Activated CD4-positive, alpha-beta memory T cell treated with anti-CD3 and anti-CD28 coated beads for 36 hours (primary cell): ENCODE measurements around the gene HIP1R. TPM values are rescaled to one million over a fixed set of nuclear protein-coding genes. Genes with fewer than 3 reads are reported as not detected.

Experiments
- CTCF ChIA-PET: fragments of 350-600 bp; sonication (Branson Sonifier 250); formaldehyde crosslinking; loops from one replicate; lab custom pipeline; 2021; ENCODE audit warnings: antibody characterized with exemption, inconsistent platforms; lab: Charles Lee
- POLR2A ChIA-PET: fragments of 350-600 bp; sonication (Branson Sonifier 250); formaldehyde crosslinking; loops from one replicate; lab custom pipeline; 2021; ENCODE audit warnings: antibody characterized with exemption; lab: Charles Lee
- DNase-seq: peaks from one replicate; pipeline ENCODE4 v3.0.0-alpha.2; 2020
- H3K27ac Mint-ChIP-seq: one replicate; pipeline ENCODE4 v1.8.0; 2021; ENCODE audit warnings: mixed read lengths
- H3K27me3 Mint-ChIP-seq: one replicate; pipeline ENCODE4 v1.8.0; 2021; ENCODE audit warnings: mixed read lengths
- H3K36me3 Mint-ChIP-seq: one replicate; pipeline ENCODE4 v1.8.0; 2021; ENCODE audit warnings: mixed read lengths
- H3K4me1 Mint-ChIP-seq: one replicate; pipeline ENCODE4 v1.8.0; 2021; ENCODE audit warnings: low read depth, mixed read lengths
- H3K4me3 Mint-ChIP-seq: one replicate; pipeline ENCODE4 v1.8.0; 2021; ENCODE audit warnings: mild to moderate bottlenecking, mixed read lengths
- H3K9me3 Mint-ChIP-seq: one replicate; pipeline ENCODE4 v1.8.0; 2021; ENCODE audit warnings: mixed read lengths
- intact Hi-C: fragments of 100-400 bp; cut with micrococcal nuclease; formaldehyde crosslinking; loops from one replicate; pipeline ENCODE4 v1.15.1; 2023
- total RNA-seq, 2 experiments: library from RNA; stranded (reverse); gene quantifications; one replicate each; pipeline ENCODE4 v1.2.3, GENCODE V29; 2021

Gene HIP1R
- total RNA-seq, 2 experiments from 2014 or later = 19.3 to 22.2 TPM

DNA sequence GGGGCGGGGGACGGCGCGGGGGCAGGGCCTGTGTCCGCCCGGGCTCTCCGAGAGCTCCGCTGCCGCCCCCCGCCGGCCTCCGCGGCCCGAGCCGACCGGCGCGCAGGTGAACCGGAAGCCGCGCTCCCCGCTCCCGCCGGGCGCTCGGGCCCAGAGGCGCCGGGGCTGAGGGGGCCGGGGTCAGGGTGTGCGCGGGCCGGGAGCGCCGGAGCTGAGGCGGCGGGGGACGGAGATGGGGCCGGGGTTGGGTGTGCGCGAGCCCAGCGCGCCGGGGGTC lies 431 bp downstream of the HIP1R start:
- POLR2A ChIA-PET = interaction anchor here (0.5 to 1.5 kb wide), 2 partner anchors 335 to 337 kb away, joined by 3 read pairs; partner anchors contain the start of gene ZCCHC8
- CTCF ChIA-PET = interaction anchor here (0.6 to 1.8 kb wide), 2 partner anchors 42 to 186 kb away, joined by 3 to 8 read pairs; no protein-coding TSS in a partner anchor
- no peak overlapping the region for H3K27ac Mint-ChIP-seq
- H3K9me3 Mint-ChIP-seq = no peaks in the 10 kb centered on the region
- peaks cover 25% of the 10 kb centered on the region for H3K4me1 Mint-ChIP-seq
- intact Hi-C loops = loop anchor here (2.0 kb wide), 1 partner anchor 43 kb away; no protein-coding TSS in a partner anchor
- no peaks in the 10 kb centered on the region for H3K27me3 Mint-ChIP-seq
- DNase-seq = peak; percentile 43
- no peak overlapping the region for H3K4me3 Mint-ChIP-seq
- H3K36me3 Mint-ChIP-seq = no peaks in the 10 kb centered on the region

DNA sequence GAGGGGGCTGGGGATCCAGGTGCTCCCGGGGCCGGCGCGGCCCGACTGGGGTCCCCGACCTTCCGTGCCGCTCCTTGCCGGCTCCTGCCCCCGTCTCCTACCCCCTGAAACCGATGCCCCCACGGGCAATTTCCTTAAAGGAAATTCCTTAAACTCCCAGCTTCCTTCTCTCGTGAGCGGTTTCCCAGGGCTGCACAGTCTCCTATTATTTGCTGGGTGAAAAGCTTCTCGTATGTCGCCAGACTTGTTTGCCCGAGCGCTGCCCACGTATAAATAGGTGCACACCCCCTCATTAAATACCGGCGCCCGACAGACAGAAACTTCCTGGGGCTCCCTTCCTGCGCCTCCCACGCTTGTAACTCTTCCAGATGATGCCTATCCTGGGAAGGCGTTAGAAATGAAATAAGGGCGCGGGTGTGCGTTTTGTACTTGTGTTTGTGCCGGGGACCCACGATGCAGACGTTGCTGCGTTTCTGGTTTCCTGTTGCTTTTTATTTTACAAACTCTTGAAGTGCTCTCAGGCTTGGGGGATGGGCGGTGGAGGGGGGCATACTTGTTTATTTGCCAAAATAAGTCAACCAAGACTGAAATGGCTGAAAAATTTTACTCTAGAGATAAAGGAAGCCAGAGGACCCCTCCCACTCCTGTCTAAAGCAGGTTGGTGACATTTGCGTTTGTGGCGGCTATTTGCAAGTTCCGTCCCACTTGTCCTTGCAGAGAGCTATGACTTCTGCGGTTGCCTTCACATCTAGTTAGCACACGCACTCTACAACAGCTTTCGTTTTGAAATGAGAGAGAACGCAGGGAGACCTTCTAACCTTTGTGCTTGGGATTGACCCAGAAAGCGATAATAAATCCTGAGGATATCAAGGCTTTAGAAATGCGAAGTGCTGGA lies 1.0 kb downstream of the HIP1R start:
- intact Hi-C loops = loop anchor here (2.0 kb wide), 1 partner anchor 43 kb away; no protein-coding TSS in a partner anchor

DNA sequence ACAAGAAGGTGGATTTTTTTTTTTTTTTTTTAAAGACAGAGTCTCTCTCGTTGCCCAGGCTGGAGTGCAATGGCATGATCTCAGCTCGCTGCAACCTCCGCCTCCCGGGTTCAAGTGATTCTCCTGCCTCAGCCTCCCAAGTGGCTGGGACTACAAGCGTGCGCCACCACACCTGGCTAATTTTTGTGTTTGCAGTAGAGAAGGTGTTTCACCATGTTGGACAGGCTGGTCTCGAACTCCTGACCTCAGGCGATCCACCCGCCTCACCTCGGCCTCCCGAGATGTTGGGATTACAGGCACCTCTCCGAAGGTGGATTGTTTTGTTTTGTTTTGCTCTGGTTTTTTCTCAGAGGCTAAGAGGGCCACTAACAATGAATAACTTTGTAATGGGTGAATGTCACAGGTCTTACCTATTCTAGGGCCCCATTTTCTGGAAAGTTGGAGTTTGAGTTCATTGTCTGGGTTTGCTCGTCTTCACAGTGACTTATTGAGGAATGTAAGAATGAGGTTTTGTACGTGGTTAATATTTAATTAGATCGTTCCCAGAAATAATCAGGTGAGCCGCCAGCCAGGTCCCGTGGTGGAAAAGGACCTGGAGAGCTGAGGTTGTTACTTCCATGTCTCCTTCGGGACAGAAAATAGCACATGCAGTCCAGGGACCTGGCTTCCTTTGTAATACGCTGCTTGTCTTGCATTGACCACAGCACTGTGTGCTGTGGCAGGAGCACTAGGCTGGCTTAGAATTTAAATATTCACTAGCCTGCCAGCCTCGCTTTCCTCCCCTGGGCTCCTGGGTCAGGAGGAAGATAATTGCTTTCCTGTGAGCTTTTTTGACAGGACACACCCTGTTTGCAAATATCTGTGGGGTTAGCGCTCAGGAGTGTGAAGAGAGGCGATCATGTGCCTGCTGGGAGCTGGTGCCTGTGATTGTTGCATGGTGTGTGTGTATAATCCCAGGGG lies 2.3 kb downstream of the HIP1R start:
- Mint-ChIP-seq H3K27me3 (no peaks in the 10 kb centered on the region), H3K9me3 (no peaks in the 10 kb centered on the region), H3K27ac (no peak overlapping the region), H3K4me1 (peaks cover 25% of the 10 kb centered on the region), H3K36me3 (no peaks in the 10 kb centered on the region), H3K4me3 (peak overlapping the region; percentile 23)
- no peak for DNase-seq
- intact Hi-C loops = loop anchor here (2.0 kb wide), 1 partner anchor 45 kb away; no protein-coding TSS in a partner anchor
- ChIA-PET POLR2A (no interaction called here), CTCF (interaction anchor here (0.6 to 1.1 kb wide), 2 partner anchors 44 to 486 kb away, joined by 3 read pairs; no protein-coding TSS in a partner anchor)

More for the DNA sequence above, 1.0 kb downstream of the HIP1R start:
- Mint-ChIP-seq H3K27ac (peak overlapping the region; percentile 57), H3K36me3 (no peaks in the 10 kb centered on the region), H3K4me1 (peaks cover 25% of the 10 kb centered on the region), H3K27me3 (no peaks in the 10 kb centered on the region), H3K9me3 (no peaks in the 10 kb centered on the region), H3K4me3 (peak overlapping the region; percentile 85)
- peak; percentile 71 for DNase-seq
- CTCF ChIA-PET = interaction anchor here (1.1 to 1.8 kb wide), 2 partner anchors 35 to 43 kb away, joined by 3 to 8 read pairs; no protein-coding TSS in a partner anchor
- POLR2A ChIA-PET = interaction anchor here (0.5 to 1.5 kb wide), 2 partner anchors 336 to 337 kb away, joined by 3 read pairs; partner anchors contain the start of gene ZCCHC8

DNA sequence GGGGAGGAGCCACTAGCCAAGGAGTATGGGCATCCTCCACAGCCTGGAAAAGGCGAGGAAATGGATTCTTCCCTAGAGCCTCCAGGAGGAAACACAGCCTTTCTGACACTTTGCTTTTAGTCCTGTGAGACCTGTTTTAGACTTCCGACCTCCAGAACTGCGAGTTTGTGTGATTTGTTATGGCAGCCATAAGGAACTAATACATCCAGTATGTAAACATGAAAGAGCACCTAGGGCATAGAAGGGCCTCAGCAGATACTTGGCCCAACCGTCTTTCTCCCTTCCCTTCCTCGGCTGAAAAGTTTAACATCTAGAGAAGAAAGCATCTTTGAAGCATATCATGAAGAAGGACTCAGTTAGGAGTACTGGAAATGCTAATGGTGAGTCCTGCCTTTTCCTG lies 3.6 kb downstream of the HIP1R start:
- Mint-ChIP-seq H3K36me3 (no peaks in the 10 kb centered on the region), H3K27me3 (no peaks in the 10 kb centered on the region), H3K4me1 (peaks cover 25% of the 10 kb centered on the region), H3K4me3 (no peak overlapping the region), H3K27ac (no peak overlapping the region), H3K9me3 (no peaks in the 10 kb centered on the region)
- POLR2A ChIA-PET = interaction anchor here (0.7 kb wide), 1 partner anchor 338 kb away, joined by 4 read pairs; the partner anchor contains the start of gene ZCCHC8
- intact Hi-C loops = no loop called here
- CTCF ChIA-PET = interaction anchor here (1.1 kb wide), 1 partner anchor 45 kb away, joined by 3 read pairs; no protein-coding TSS in a partner anchor
- no peak for DNase-seq

DNA sequence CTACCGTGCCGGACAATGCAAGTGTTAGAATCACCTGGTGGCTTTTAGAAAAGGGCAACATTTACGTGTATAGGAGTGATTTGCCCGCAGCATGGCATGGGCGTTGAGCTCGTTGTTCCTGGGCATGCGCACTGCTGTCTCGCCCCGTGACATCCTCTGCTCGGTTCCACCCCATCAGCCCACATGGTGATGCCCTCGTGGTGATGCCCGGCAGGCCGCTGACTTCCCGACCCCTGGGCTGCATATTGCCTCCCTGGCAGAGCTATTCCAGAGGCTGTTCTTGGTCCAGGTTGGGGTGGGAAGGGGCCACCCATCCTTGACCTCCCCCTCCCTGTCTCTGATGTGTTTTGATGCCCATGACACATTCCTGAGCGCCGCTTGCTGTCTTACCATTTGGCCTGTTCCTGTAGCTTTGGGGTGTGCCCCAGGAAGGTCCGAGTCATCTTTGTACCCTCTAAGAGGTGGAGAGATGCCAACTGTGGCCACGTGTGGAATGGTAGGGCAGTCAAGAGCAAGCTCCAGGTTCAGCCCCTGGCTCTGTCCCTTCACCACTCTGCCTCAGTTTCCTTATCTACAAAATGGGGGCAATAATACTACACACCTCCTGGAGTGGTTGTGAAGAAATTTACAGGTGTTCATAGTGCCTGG lies 4.8 kb downstream of the HIP1R start:
- POLR2A ChIA-PET = no interaction called here
- no peak for DNase-seq

DNA sequence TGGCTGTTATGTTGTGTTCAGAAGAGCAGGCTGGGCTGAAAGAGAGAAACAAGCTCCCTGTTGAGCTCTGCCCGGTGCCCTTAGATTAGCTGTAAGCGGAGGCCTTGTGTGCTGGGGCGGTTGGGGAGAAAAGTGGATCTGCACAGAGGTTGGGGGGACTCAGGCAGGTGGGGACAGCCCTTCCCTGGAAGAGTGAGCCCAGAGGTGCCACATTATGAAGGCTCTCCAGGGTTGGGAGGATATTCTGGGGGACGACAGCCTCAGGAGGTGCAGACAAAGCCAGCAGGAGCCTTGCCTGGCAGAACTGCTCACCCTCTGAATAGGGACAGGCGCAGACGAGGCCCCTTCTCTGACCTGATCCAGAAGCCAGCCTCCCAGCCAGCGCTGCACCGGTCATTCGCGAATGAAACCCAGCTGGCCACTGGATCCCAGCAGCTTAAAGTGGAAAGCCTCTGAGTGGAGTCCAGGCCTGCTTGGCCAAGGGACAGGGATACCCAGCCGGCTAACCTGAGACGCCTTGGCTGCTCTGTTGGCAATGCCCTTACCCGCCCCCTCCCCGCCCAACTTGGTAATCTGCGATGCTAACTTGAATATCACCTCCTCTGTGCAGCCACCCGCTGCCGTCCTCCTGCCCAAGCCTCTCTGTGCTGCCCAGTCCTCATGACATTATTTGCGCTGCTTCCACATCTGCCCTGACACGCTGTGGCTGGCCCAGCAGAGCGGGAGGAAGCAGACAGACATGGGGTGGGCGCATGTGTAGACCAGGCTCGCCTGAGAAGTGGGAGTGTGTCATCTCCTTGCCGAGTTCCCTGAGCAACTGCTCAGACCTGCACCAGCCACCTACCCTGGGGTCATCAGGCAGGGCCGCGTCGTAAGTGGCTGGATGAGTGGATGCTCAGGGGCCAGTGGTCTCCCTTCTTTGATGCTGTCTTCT lies 5.6 kb downstream of the HIP1R start:
- Mint-ChIP-seq H3K36me3 (no peaks in the 10 kb centered on the region), H3K27ac (no peak overlapping the region), H3K9me3 (no peaks in the 10 kb centered on the region), H3K27me3 (no peaks in the 10 kb centered on the region), H3K4me3 (no peak overlapping the region), H3K4me1 (peaks cover 16% of the 10 kb centered on the region)
- intact Hi-C loops = no loop called here
- ChIA-PET POLR2A (no interaction called here), CTCF (no interaction called here)
- no peak for DNase-seq

More for the DNA sequence above, 4.8 kb downstream of the HIP1R start:
- H3K27me3 Mint-ChIP-seq = no peaks in the 10 kb centered on the region
- peaks cover 16% of the 10 kb centered on the region for H3K4me1 Mint-ChIP-seq
- no peaks in the 10 kb centered on the region for H3K36me3 Mint-ChIP-seq
- H3K9me3 Mint-ChIP-seq = no peaks in the 10 kb centered on the region
- intact Hi-C loops = no loop called here
- H3K4me3 Mint-ChIP-seq = no peak overlapping the region
- H3K27ac Mint-ChIP-seq = no peak overlapping the region
- CTCF ChIA-PET = no interaction called here

DNA sequence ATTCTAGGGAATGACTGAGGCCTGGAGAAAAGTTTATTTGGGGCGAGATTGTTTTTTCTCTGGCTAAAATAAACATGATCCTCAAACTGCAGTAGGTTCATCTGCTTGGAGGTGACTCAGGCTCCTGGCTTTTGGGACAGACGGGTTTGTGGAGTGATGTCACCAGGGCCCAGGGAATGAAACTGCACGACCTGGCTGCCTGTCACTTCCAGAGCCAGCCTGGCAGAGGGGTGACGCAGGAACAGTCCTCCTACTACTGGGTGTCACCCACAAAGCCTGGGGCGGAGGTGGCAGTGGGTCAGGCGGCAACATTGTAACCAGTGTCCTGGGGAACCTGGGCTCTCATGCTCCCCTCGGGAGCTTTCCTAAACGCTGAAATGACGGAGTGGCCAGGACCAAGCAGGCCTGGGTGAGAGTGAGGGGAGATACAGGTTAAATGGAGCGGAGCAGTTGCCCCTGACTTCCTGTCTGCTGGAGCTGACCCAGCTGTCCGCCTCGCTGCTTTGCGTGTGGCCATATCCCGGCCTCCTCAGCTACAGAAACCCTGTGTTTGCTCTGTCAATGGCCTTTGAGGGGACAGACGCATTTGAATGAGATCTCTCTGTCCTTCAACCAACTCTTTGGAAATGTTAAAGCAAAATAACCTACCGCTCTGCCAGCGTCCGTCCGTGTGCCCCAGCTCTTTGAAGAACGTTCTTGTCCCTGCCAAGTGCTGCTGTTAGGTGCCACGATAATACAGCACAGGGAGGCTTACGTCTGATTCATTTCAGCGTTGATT lies 6.5 kb downstream of the HIP1R start:
- DNase-seq = no peak
- H3K4me1 Mint-ChIP-seq = peaks cover 11% of the 10 kb centered on the region
- CTCF ChIA-PET = no interaction called here
- no peak overlapping the region for H3K4me3 Mint-ChIP-seq
- H3K27ac Mint-ChIP-seq = no peak overlapping the region
- H3K36me3 Mint-ChIP-seq = no peaks in the 10 kb centered on the region
- POLR2A ChIA-PET = no interaction called here
- no peaks in the 10 kb centered on the region for H3K9me3 Mint-ChIP-seq
- no peaks in the 10 kb centered on the region for H3K27me3 Mint-ChIP-seq
- intact Hi-C loops = no loop called here

DNA sequence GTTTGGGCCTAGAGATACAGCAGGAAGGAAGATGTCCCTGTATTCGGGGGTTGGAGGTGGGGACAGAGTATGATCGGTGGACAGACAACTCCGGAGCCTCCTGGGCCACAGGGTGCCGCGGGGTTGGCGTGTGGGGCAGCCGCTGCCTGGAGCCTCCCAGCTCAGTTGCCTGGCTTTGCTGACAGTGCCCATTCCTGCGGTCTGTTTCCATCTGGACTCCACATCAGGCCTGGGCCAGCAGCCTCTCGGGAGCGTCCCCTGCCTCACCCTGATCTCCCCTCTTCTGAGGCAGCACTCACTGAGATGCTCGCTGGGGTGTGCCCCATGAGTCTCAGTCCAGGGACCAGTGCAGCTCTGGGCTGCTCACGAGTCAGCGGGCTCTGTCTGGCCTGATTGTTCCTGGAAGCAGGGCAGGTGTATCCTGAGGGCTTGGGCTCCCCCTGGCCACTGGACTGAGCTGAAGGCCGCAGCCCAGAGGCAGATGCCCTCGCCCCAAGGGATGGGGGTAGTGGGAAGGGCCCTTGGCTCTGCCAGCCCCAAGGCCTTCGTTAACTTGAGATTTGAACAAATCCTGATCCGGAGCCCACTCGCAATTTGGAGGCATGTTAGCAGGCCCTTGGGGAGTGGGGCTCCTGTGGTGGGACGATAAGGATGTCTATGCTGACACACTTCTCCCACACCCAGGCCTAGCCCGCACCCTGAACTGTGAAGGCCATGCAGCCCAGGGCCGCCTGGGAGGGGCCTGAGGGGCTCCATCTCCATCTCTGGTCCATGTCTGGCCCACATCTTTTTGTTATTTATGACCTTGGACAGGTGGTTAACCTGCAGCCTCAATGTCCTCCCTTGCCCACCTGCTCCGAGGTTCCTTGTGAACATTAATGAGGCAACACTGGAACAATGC lies 7.5 kb downstream of the HIP1R start:
- H3K4me3 Mint-ChIP-seq = no peak overlapping the region
- CTCF ChIA-PET = interaction anchor here (1.1 kb wide), 1 partner anchor 18 kb away, joined by 3 read pairs; no protein-coding TSS in a partner anchor
- intact Hi-C loops = no loop called here

DNA sequence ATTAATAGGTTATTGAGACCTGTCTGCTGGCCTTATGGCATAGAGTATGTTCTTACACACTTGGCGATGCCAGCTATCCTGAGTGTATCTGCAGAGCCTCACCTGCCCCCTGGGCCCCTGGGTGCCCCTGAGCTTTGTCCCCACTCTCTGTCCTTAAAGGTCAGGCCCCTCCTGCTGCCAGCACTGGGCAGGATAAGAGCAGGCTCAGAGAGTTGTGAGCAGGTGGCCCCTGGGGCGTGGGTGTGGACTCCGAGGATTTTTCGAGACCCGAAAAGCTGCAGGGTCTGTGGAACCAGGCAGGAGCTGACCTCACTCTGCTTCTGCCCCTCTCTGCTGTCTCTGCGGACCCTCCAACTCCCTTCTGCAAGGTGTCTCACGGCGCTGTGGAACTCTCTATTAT lies 8.2 kb downstream of the HIP1R start:
- Mint-ChIP-seq H3K27me3 (no peaks in the 10 kb centered on the region), H3K4me1 (peaks cover 3% of the 10 kb centered on the region), H3K4me3 (no peak overlapping the region), H3K9me3 (no peaks in the 10 kb centered on the region), H3K36me3 (no peaks in the 10 kb centered on the region), H3K27ac (no peak overlapping the region)
- CTCF ChIA-PET = interaction anchor here (1.1 kb wide), 1 partner anchor 17 kb away, joined by 3 read pairs; no protein-coding TSS in a partner anchor
- POLR2A ChIA-PET = no interaction called here
- intact Hi-C loops = no loop called here
- DNase-seq = no peak

More for the DNA sequence above, 7.5 kb downstream of the HIP1R start:
- Mint-ChIP-seq H3K9me3 (no peaks in the 10 kb centered on the region), H3K4me1 (peaks cover 3% of the 10 kb centered on the region), H3K36me3 (no peaks in the 10 kb centered on the region), H3K27ac (no peak overlapping the region), H3K27me3 (no peaks in the 10 kb centered on the region)
- DNase-seq = no peak
- POLR2A ChIA-PET = no interaction called here
